Activated CD4-positive, alpha-beta T cell treated with anti-CD3 and anti-CD28 coated beads for 48 hours (primary cell): ENCODE measurements around the gene USP34.
A peak's percentile ranks its signal among the peaks of the same experiment; 100 is the strongest.
"Not testable (repeated sequence)": the region's sequence is repeated elsewhere in the genome, so short reads cannot be mapped to it uniquely, and the experiment has no call there.

ENCODE experiments used
- DNase-seq: peaks from one replicate; pipeline ENCODE4 v3.0.0-alpha.2; 2020

The USP34 gene

GRCh38 chr2:61233581-61233980, 237.3 kb downstream of the USP34 start:
- DNase-seq: peak; percentile 25

- no peak for DNase-seq
These were observed 241.0 kb downstream of the USP34 start for GRCh38 chr2:61229936-61230335.

GRCh38 chr2:61222567-61222966, 248.3 kb downstream of the USP34 start:
- no peak for DNase-seq

DNA sequence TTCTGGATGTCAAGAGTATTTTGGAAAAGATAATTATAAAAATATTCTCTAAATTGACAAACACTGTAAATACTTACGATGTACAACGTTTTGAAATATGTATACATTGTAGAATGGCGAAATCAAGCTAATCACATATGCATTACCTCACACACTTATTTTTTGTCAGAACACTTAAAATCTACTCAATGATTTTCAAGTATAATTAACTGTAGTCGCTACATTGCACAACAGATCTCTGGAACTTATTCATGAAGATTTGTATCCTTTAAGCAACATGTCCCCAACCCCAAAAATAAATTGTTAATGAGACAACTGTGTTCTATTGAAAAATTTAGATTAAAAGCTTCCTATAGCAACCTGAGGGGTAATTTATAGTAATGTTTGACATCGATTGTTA, 249.1 kb downstream of the USP34 start:
- DNase-seq: no peak

DNA sequence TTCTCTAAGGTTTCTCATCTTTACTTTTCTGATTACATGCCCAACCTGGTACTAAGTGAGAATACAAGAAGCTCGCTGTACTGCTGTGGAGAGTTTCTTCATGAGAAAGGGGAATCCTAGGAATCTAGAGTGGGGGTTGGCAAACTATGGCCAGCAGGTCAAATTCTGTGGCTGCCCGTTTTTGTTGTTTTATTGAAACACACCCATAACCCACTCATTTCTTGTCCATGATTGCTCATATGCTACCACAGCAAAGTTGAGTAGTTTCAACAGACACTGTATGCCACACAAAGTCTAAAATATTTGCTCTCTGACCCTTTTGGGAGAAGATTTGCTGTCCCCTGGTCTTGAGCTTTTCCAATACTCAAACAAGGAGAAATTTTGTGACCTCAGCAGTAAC, 250.1 kb downstream of the USP34 start:
- DNase-seq: no peak

DNA sequence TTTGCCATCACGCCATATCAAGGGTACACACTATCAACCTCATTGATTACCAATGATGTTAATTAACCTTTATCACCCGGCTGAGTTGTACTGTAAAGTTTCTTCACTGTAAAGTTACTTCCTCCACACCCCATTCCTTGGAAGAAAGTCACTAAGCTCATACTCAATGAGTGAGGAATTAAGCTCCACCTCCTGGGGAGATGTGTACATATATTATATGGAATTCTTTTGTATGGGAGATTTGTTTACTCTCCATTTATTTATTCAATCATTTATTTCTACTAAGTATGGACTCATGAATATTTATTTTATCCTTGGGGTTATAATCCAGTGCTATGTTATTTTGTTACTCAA, 252.1 kb downstream of the USP34 start:
- DNase-seq: no peak

GRCh38 chr2:61218076-61218816, 252.6 kb downstream of the USP34 start:
- DNase-seq: no peak

GRCh38 chr2:61214171-61214570, 256.7 kb downstream of the USP34 start:
- no peak for DNase-seq

GRCh38 chr2:61210332-61210981, 260.4 kb downstream of the USP34 start:
- no peak for DNase-seq

GRCh38 chr2:61205132-61205531, 265.8 kb downstream of the USP34 start:
- no peak for DNase-seq

GRCh38 chr2:61196671-61197070, 274.2 kb downstream of the USP34 start:
- no peak for DNase-seq

DNA sequence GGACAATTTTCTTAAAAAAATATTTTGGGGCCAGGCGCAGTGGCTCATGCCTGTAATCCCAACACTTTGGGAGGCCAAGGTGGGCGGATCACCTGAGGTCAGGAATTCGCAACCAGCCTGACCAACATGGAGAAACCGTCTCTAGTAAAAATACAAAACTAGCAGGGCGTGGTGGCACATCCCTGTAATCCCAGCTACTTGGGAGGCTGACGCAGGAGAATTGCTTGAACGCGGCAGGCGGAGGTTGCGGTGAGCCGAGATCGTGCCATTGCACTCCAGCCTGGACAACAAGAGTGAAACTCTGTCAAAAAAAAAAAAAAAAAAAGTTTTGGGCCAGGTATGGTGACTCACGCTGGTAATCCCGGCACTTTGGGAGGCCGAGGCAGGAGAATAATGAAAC, 276.2 kb downstream of the USP34 start:
- not testable (repeated sequence) for DNase-seq

DNA sequence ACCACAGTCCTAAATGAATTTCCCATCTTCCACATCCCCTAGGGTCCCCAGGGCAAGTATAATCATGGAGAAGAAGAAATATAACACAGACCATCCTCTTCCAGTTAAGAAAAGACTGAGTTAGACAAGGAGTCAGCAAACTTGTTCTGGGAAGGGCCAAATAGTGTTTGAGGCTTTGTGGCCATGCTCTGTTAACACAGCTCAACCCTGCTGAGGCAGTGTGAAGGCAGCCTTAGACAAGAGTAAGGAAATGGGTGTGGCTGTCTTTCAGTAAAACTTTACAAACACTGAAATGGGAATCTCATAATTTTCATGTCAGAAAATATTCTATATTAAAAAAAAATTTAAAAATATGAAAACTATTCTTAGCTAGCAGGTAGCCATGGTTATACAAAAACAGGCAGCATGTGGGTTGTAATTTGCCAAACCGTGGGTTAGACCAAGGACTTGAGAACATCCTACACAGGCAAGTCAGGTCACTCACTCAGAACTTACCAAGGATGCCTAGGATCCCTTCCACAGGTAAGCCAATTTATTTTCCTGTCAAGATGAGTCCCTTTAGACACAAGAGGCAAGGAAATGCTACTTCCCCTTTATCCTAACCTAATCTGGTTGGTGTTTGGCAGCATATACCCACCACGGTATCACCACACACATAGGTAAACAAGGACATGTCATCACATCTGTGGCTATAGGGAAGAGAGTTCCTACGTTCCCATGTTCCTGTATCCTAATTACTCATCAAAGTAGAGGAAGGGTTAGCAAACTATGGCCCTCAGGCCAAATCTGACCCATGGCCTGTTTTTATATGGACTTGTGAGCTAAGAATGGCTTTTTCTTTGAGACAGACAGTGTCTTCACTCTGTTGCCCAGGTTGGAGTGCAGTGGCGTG, 277.0 kb downstream of the USP34 start:
- no peak for DNase-seq

DNA sequence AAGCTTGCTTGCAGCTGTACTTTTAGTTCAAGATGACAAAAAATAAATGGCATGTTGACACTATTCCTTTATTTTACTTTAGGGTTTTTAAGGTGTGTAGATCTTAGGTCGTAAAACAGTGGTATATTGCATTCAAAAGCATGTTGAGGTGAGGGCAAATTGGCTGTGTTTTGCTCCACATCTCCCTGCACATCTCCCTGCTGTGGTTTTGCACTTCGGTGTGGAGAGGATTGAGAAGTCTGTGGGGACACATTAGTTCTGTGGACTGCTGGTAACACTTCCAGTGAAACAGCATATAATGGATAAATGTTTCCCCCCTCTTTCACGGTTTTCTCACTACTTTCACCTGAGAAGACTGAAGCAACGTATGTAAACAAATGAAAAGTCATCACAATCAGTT, 283.8 kb downstream of the USP34 start:
- DNase-seq: no peak

DNA sequence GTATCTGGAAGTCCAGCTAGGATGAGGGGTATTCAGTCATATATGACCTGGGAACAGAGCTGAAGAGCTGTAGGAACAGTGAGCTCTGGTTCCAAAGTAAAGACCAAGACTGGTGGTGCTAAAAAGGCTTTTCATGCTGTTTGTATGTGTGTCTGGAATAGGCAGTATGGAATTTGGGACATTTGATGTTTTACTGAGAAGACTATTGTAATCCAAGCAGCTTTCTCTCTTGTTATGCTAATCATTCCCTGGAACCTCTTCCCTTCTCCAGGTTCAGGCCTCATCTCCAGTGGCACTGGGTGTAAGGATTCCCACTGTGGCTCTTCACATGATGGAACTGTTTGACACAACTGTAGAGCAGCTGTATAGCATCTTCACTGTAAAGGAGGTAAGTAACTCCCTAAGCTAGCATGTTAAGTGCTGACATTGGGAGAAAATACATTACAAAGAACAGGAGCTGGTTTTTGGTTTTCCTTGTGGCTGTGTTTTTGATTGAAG, 285.6 kb downstream of the USP34 start:
- DNase-seq: no peak

- no peak for DNase-seq
These were observed 286.6 kb downstream of the USP34 start for GRCh38 chr2:61184263-61184662.

GRCh38 chr2:61183795-61184194, 287.1 kb downstream of the USP34 start:
- no peak for DNase-seq

DNA sequence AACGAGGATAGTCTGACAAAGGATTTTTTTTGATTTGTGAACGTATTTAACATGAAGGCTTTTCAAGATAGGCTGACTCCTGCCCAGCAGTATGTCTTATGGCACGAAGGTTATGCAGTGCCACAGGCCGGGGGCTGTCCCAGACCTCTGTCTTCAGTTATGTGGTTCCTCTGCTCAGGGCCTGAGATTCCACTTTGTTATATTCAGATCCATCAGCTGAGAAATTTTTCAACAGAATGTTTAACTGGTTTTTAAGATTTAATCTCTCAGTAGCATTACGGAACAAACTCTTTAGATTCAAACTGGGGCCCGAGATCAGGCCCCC, 288.9 kb downstream of the USP34 start:
- no peak for DNase-seq

DNA sequence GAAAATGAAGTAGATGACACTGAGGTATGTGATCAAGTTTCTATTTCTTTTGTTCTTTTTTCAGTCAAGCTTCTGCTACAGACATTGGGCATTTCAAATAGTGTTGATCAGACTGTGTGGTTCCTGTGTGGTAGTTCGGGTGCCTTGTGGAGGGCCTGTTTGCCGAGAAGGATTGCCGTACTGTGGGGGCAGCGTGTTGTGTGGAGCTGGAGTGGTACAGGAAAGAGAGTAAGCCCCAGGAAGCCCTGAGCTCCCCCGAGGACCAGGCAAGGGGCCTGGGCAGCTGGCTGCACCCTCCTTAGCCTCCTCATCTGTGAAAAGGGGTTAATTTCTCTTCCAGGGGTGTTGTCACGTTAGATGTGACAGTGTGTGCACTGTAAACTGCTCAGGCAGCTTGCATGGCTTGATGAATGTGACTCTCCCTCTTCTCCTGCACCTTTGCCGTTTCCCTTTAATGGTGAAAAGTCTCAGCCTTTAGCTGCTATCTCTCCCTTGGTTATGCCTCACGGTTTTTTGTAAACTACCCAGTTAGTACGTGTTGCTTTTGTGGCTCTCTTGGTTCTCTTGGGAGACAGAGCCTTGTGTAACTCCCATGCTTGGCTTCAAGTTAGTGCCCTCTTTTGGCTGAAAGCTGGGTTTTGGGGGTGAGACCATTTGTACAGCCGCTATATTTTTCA, 289.4 kb downstream of the USP34 start:
- DNase-seq: no peak

GRCh38 chr2:61180686-61181085, 290.2 kb downstream of the USP34 start:
- no peak for DNase-seq

DNA sequence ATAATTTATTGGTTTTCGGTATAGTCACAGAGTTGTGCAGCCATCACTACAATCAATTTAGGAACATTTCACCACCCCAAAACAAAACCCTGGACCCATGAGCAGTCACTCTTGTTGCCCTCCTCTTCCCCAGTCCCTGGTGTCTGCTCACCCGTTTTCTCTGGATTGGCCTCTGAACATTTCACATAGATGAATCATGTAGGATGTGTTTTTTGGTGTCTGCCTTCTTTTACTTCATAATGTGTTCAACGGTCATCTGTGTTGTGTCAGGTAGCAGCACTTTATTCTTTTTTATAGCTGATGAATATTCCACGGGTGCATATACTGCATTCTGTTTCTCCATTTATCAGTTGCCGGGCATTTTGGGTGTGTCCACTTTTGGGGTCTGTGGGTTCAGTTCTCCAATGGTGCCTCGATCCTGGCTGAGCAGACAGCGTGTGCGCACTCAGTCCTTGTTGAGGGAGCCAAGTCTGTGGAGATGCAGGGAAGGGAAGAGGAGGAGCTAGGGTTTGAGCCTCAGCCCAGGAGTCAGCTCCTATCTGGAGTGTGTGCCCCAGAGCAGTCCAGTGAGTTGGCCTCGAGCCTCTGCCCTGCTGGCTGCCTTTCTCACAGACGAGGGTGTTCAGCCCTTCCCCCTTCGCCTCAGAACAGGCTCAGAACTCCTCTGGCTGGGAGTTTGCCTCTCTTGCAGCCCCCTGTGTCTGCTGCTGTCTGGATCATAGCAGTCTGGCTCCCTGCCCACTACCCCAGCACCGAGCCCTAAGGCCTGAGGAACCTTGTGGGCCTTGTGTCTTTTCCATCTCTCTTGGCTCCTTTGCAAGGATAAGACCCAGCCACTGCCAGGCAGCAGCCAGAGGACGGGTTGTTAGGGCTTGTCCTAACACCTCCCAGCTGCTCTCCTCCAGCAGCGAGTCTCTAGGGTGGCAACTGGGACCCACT, 290.9 kb downstream of the USP34 start:
- DNase-seq: no peak
